SU-DHL-6 (cell line): ENCODE measurements around the gene ZNF107.

Source experiments
- H2AFZ ChIP-seq: fragments of 200-600 bp; sonication (generic); 2 replicates; pipeline ENCODE4 v1.6.1; 2014; ENCODE audit warnings: low read depth, mild to moderate bottlenecking, moderate library complexity, mixed read lengths, antibody characterized with exemption, low read length; ENCODE audit not compliant: severe bottlenecking
- H3F3A ChIP-seq: fragments of 200-600 bp; shearing (Covaris generic); 2 replicates; pipeline ENCODE4 v1.6.0; 2016; ENCODE audit warnings: antibody characterized with exemption, mild to moderate bottlenecking; ENCODE audit not compliant: insufficient read depth
- H3K27ac ChIP-seq: fragments of 200-600 bp; sonication (generic); 2 replicates; pipeline ENCODE4 v1.5.1; 2016; ENCODE audit warnings: low read depth, mild to moderate bottlenecking, low read length, moderate library complexity, mixed read lengths
- H3K27me3 ChIP-seq: fragments of 200-600 bp; sonication (generic), shearing (Covaris generic); 2 replicates; pipeline ENCODE4 v1.6.0; 2014; ENCODE audit warnings: mild to moderate bottlenecking, low read length
- H3K36me3 ChIP-seq: fragments of 200-600 bp; sonication (generic); 2 replicates; pipeline ENCODE4 v1.6.1; 2014; ENCODE audit warnings: mild to moderate bottlenecking, low read length, mixed read lengths
- H3K4me2 ChIP-seq: fragments of 300-600, 200-600 bp; shearing (Covaris generic), sonication (generic); 2 replicates; pipeline ENCODE4 v1.6.0; 2014; ENCODE audit warnings: low read length, low read depth, mild to moderate bottlenecking; ENCODE audit not compliant: poor library complexity, severe bottlenecking
- H3K4me3 ChIP-seq: fragments of 200-600 bp; sonication (generic); 2 replicates; pipeline ENCODE4 v1.5.1; 2014; ENCODE audit warnings: antibody characterized with exemption, low read length, mild to moderate bottlenecking, mixed read lengths; ENCODE audit not compliant: insufficient read depth, poor library complexity, severe bottlenecking
- H3K79me2 ChIP-seq: fragments of 200-600 bp; sonication (generic); 2 replicates; pipeline ENCODE4 v1.6.1; 2014; ENCODE audit warnings: mild to moderate bottlenecking, low read length, moderate library complexity; ENCODE audit not compliant: insufficient read depth
- H3K9ac ChIP-seq: fragments of 200-600 bp; sonication (generic); 2 replicates; pipeline ENCODE4 v1.7.0; 2014; ENCODE audit warnings: mild to moderate bottlenecking, low read length
- H3K9me2 ChIP-seq: fragments of 200-600 bp; sonication (generic); replicated peaks from 2 replicates; pipeline ENCODE4 v1.6.1; 2014; ENCODE audit warnings: low read length; ENCODE audit not compliant: insufficient read depth
- H3K9me3 ChIP-seq: fragments of 200-600 bp; sonication (generic); 2 replicates; pipeline ENCODE4 v1.6.1; 2014; ENCODE audit warnings: low read length, mixed read lengths; ENCODE audit not compliant: insufficient read depth
- H4K20me1 ChIP-seq: fragments of 200-600 bp; sonication (generic); 2 replicates; pipeline ENCODE4 v1.6.1; 2014; ENCODE audit warnings: low read depth, mild to moderate bottlenecking, antibody characterized with exemption, low read length, moderate library complexity, mixed read lengths
- EZH2phosphoT487 ChIP-seq: fragments of 200-600 bp; sonication (generic), shearing (Covaris generic); conservative IDR thresholded peaks from 2 replicates; pipeline ENCODE4 v1.6.1; 2018; ENCODE audit warnings: mild to moderate bottlenecking, antibody characterized with exemption, low read length, moderate library complexity, mixed read lengths
- TF ChIP-seq, protein P1 (sequence below): fragments of 200-600 bp; sonication (generic); IDR thresholded peaks from one replicate; pipeline ENCODE4 v1.5.1; 2017; ENCODE audit warnings: antibody characterized with exemption, mild to moderate bottlenecking, low read length, moderate library complexity; ENCODE audit not compliant: insufficient read depth, poor library complexity, severe bottlenecking

The ZNF107 gene

DNA sequence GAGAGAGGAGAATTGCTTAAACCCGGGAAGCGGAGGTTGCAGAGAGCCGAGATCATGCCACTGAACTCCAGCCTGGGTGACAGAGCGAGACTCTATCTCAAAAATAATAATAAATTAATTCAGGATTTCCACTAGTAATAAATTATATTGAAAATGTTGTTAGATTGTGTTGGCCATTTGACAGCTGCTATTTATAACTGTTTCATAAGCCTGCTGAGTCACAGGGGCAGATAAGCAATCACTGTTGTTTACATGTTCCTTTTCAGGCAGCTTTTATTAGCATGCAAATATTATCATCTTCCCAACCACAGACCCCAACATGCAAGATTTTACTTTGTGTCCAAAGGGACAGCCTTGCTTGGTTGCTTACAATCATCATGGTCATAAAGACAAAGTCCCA, 78.7 kb downstream of the ZNF107 start:
- peaks cover 27% of the 10 kb centered on the region; the same call in 1 of the 2 replicates for H3K9me3 ChIP-seq
- no peak overlapping the region for H2AFZ ChIP-seq
- no peaks in the 10 kb centered on the region for H3F3A ChIP-seq
- no peaks in the 10 kb centered on the region for H3K79me2 ChIP-seq
- no peak overlapping the region for H3K4me3 ChIP-seq
- H3K27me3 ChIP-seq, result no peaks in the 10 kb centered on the region
- H3K36me3 ChIP-seq, result no peaks in the 10 kb centered on the region
- TF ChIP-seq, protein P1, sequence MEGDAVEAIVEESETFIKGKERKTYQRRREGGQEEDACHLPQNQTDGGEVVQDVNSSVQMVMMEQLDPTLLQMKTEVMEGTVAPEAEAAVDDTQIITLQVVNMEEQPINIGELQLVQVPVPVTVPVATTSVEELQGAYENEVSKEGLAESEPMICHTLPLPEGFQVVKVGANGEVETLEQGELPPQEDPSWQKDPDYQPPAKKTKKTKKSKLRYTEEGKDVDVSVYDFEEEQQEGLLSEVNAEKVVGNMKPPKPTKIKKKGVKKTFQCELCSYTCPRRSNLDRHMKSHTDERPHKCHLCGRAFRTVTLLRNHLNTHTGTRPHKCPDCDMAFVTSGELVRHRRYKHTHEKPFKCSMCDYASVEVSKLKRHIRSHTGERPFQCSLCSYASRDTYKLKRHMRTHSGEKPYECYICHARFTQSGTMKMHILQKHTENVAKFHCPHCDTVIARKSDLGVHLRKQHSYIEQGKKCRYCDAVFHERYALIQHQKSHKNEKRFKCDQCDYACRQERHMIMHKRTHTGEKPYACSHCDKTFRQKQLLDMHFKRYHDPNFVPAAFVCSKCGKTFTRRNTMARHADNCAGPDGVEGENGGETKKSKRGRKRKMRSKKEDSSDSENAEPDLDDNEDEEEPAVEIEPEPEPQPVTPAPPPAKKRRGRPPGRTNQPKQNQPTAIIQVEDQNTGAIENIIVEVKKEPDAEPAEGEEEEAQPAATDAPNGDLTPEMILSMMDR, result no peak
- TF ChIP-seq EZH2phosphoT487, result no peak
- H3K9ac ChIP-seq, result no peak overlapping the region
- no peak overlapping the region for H3K4me2 ChIP-seq
- no peaks in the 10 kb centered on the region for H3K9me2 ChIP-seq
- H3K27ac ChIP-seq, result no peak overlapping the region
- H4K20me1 ChIP-seq, result no peaks in the 10 kb centered on the region

DNA sequence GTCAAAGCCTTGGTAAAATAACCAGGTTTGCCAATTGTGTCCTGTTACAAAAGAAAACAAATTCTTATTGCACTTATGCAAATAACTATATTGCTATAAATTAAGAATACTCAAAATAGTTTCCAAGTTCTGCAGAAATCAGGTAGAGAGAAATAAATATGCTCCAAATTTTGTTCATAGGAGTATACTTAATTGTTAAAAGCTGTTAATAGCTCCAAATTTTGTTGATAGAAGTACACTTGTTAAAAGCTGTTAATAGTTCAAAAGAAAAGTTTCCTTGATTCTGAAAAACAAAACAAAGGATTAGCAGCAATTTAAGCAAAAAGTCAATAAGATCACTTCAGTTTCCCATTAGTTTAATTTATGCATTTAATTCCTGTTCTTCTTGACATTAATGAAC, 81.9 kb downstream of the ZNF107 start:
- H3K4me2 ChIP-seq, result no peak overlapping the region
- no peaks in the 10 kb centered on the region for H3K9me2 ChIP-seq

DNA sequence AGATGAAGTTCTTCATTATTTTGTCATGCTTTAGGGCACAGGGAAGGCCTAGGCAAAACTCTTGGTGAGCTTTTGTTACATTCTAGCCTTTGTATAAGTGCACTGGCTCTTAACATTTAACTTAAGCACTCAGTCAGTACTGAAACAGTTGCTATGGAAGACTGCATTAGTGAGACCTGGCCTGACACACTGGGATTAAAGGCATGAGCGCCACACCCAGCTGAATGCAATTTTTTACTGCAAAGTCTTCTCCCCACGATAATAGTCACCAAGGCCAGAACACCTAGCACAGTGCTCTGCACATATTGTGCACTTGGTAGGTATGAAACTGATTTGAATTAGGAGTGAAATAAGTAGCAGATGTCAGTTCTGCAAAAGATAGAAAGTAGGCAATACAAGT, 87.1 kb downstream of the ZNF107 start:
- no peaks in the 10 kb centered on the region for H3K9me2 ChIP-seq
- H3K36me3 ChIP-seq, result no peaks in the 10 kb centered on the region
- H3K4me2 ChIP-seq, result no peak overlapping the region
- no peak overlapping the region for H2AFZ ChIP-seq
- no peak overlapping the region for H3K4me3 ChIP-seq
- TF ChIP-seq EZH2phosphoT487, result no peak
- TF ChIP-seq, protein P1, result no peak
- H3K9ac ChIP-seq, result no peak overlapping the region
- no peaks in the 10 kb centered on the region for H3K79me2 ChIP-seq
- peaks cover 15% of the 10 kb centered on the region; the same call in 1 of the 2 replicates for H3K9me3 ChIP-seq
- no peaks in the 10 kb centered on the region for H4K20me1 ChIP-seq
- no peaks in the 10 kb centered on the region for H3F3A ChIP-seq
- H3K27ac ChIP-seq, result no peak overlapping the region
- no peaks in the 10 kb centered on the region for H3K27me3 ChIP-seq

More for the DNA sequence above, 81.9 kb downstream of the ZNF107 start:
- Histone ChIP-seq H3K9ac (no peak overlapping the region), H3K27ac (no peak overlapping the region), H2AFZ (no peak overlapping the region), H3F3A (no peaks in the 10 kb centered on the region), H4K20me1 (no peaks in the 10 kb centered on the region), H3K4me3 (no peak overlapping the region), H3K27me3 (no peaks in the 10 kb centered on the region), H3K36me3 (no peaks in the 10 kb centered on the region), H3K9me3 (peaks cover 25% of the 10 kb centered on the region; the same call in 1 of the 2 replicates), H3K79me2 (no peaks in the 10 kb centered on the region)
- TF ChIP-seq, protein P1, result no peak
- no peak for TF ChIP-seq EZH2phosphoT487

DNA sequence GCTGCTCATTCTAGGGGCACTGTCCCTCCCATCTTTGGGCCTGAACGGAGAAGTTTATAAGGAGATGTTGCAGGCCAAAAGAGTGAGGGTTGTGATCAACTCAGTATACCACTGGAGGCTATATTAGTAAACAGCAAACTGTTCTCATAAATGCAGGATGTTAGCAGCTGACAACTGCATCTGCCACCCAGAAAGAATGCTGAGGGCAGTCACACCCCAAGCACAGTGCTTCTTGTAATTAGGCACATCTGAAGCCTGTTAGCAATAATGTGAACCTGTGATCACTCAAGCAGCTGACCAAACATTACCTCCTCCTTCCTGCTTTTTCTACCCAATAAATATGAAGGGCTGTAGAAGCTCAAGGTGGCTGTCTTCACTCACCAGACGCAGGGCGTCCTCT, 89.9 kb downstream of the ZNF107 start:
- TF ChIP-seq, protein P1, result no peak
- TF ChIP-seq EZH2phosphoT487, result no peak

More for the DNA sequence above, 89.9 kb downstream of the ZNF107 start:
- Histone ChIP-seq H3F3A (no peaks in the 10 kb centered on the region), H3K9me2 (no peaks in the 10 kb centered on the region), H3K9ac (no peak overlapping the region), H3K9me3 (no peaks in the 10 kb centered on the region), H2AFZ (no peak overlapping the region), H3K36me3 (no peaks in the 10 kb centered on the region), H3K27ac (no peak overlapping the region), H3K4me3 (no peak overlapping the region), H3K79me2 (no peaks in the 10 kb centered on the region), H4K20me1 (no peaks in the 10 kb centered on the region), H3K27me3 (no peaks in the 10 kb centered on the region), H3K4me2 (no peak overlapping the region)
